ENCODE data around the gene SCAMP5. TPM values are rescaled to one million over a fixed set of nuclear protein-coding genes. Genes with fewer than 3 reads are reported as not detected.

SCAMP5 gene
- total and polyA plus RNA-seq, 2 of the 4 experiments (the other 2 are of a cell fraction), result 0.36 to 1.6 TPM

DNA sequence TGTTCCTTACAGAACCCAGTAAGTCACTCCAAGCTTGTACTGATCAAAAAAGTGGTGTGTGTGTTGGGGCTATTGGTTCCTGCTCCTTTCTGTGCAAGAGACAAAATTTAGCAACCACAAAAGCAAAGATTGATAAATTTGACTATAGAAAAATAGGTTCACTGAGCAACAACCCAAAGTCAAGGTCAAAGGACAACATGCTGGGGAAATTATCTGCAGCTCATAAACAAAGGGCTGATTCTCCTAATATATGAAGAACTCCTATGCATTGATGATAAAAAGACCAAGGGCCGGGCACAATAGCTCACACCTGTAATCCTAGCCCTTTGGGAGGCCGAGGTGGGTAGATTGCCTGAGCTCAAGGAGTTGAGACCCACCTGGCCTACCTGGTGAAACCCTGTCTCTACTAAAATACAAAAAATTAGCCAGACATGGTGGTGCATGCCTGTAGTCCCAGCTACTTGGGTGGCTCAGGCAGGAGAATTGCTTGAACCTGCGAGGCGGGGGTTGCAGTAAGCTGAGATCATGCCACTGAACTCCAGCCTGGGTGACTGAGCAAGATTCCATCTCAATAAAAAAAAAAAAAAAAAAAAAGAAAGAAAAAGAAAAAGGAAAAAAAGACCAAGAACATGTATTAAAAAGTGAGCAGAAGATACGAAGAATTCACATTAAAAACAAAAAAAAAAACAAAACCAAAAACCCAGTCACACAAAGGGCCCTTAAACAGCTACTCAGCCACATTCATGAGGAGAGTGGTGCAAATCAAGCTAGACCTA lies 57.8 kb downstream of the SCAMP5 start:
- intact Hi-C loops (cut with micrococcal nuclease) (no loop called here), dilution Hi-C loops (cut with HindIII; ENCODE audit: low sequenced_read_pairs, unreplicated experiment) (no loop called here), in situ Hi-C loops (cut with MboI; ENCODE audit: low sequenced_read_pairs) (no loop called here)
- no peak overlapping the region for H2BK20ac ChIP-seq (ENCODE audit: low read depth, low read length)
- H2AK5ac ChIP-seq (ENCODE audit: low read depth, low read length), result no peak overlapping the region
- H3K79me1 ChIP-seq (ENCODE audit: low read depth in 1 of 2, low read length in 2 of 2), result no peaks in the 10 kb centered on the region
- no peak overlapping the region for H4K91ac ChIP-seq (ENCODE audit: insufficient read depth, low read depth, low read length)
- no TSS peak for BruUV-seq (replicated peaks)
- no peak overlapping the region for H3K27ac ChIP-seq (ENCODE audit: insufficient read depth, low read length)
- H3K4me3 ChIP-seq (ENCODE audit: insufficient read depth, low read depth, low read length), result no peak overlapping the region
- DNase-seq (no peak), ATAC-seq (ENCODE audit: low read depth) (no peak)
- no peak overlapping the region for H2BK15ac ChIP-seq (ENCODE audit: low read depth, low read length)
- H2BK120ac ChIP-seq (ENCODE audit: low read depth, low read length), result no peak overlapping the region
- no peak overlapping the region for H3K4ac ChIP-seq (ENCODE audit: low read depth, low read length)
- H3K9me1 ChIP-seq (ENCODE audit: insufficient read depth, low read length), result no peaks in the 10 kb centered on the region; the same call in 1 of the 2 replicates
- WGBS, 2 experiments (ENCODE audit: extremely low coverage in 2 of 2, insufficient read length in 1 of 2), result no CpG with 5 or more reads among the region's 5 CpGs
- no peak overlapping the region for H3K18ac ChIP-seq (ENCODE audit: low read depth, low read length)
- H3K4me1 ChIP-seq (ENCODE audit: control insufficient read depth, insufficient read depth, low read length), result no peaks in the 10 kb centered on the region
- no peak for TF ChIP-seq RCOR1 (IDR thresholded peaks at IDR 0.05; ENCODE audit: insufficient replicate concordance, low read length)
- TF ChIP-seq NFE2L2 (IDR thresholded peaks at IDR 0.05; ENCODE audit: low read depth, low read length), result no peak
- TF ChIP-seq CHD1 (IDR thresholded peaks at IDR 0.05; ENCODE audit: low read depth, low read length), result no peak
- TF ChIP-seq POLR2A (IDR thresholded peaks at IDR 0.05; ENCODE audit: low read depth, low read length), result no peak
- H3K4me2 ChIP-seq (ENCODE audit: low read depth, low read length), result no peak overlapping the region
- no peak overlapping the region for H2BK5ac ChIP-seq (ENCODE audit: low read depth, low read length, poor library complexity, severe bottlenecking)
- H3K27me3 ChIP-seq (ENCODE audit: control insufficient read depth, insufficient read depth, low read length), result no peaks in the 10 kb centered on the region
- no peak overlapping the region for H2AFZ ChIP-seq (replicated peaks; ENCODE audit: low read length, poor library complexity)
- H4K20me1 ChIP-seq (ENCODE audit: insufficient read depth, low read length), result no peaks in the 10 kb centered on the region
- ChIA-PET CTCF (no interaction called here), POLR2A (ENCODE audit: unreplicated experiment) (interaction anchor here (0.7 kb wide), 1 partner anchor 17 kb away, joined by 32 read pairs; no protein-coding TSS in a partner anchor)
- H3K36me3 ChIP-seq (ENCODE audit: control insufficient read depth, insufficient read depth, low read length), result no peaks in the 10 kb centered on the region; the same call in 1 of the 2 replicates
- H3K9ac ChIP-seq (ENCODE audit: low read depth, low read length), result no peak overlapping the region
- no peak overlapping the region for H4K5ac ChIP-seq (ENCODE audit: low read depth, low read length)
- no peak overlapping the region for H4K8ac ChIP-seq (ENCODE audit: low read depth in 2 of 2, low read length in 2 of 2)
- H3K9me3 ChIP-seq (ENCODE audit: control insufficient read depth, insufficient read depth, low read length), result no peaks in the 10 kb centered on the region
- H3K14ac ChIP-seq (replicated peaks; ENCODE audit: low read depth, low read length), result no peak overlapping the region
- no peak overlapping the region for H2AK9ac ChIP-seq (replicated peaks; ENCODE audit: low read depth, low read length, poor library complexity)
- H3K23ac ChIP-seq (ENCODE audit: low read depth, low read length), result no peak overlapping the region
- no peak overlapping the region for H3K56ac ChIP-seq (ENCODE audit: extremely low read depth, insufficient read depth, low read length)
